SK-N-MC (cell line): Measurements from ENCODE around the gene SEC16B.
"Not testable (repeated sequence)": the region's sequence is repeated elsewhere in the genome, so short reads cannot be mapped to it uniquely, and the experiment has no call there.

Experiments
- DNase-seq: peaks from one replicate; pipeline ENCODE4 v3.0.0-alpha.2; 2011; ENCODE audit warnings: low read depth, low spot score
- H3K27ac ChIP-seq: fragments of 200-600 bp; sonication (generic); 2 replicates; pipeline ENCODE4 v1.5.1; 2016; ENCODE audit warnings: mixed run types
- H3K36me3 ChIP-seq: fragments of 200-600 bp; sonication (generic); 2 replicates; pipeline ENCODE4 v1.6.1; 2017; ENCODE audit warnings: antibody characterized with exemption, low read length, mixed read lengths; ENCODE audit not compliant: insufficient read depth
- H3K4me3 ChIP-seq: fragments of 200-600 bp; sonication (generic); 2 replicates; pipeline ENCODE4 v1.5.1; 2016
- H3K9ac ChIP-seq: fragments of 200-600 bp; sonication (generic); 2 replicates; pipeline ENCODE4 v1.8.0; 2017; ENCODE audit warnings: mixed run types, mixed read lengths; ENCODE audit not compliant: insufficient read length
- H3K9me3 ChIP-seq: fragments of 200-600 bp; sonication (generic); 2 replicates; pipeline ENCODE4 v1.6.1; 2017; ENCODE audit warnings: low read depth, mild to moderate bottlenecking, antibody characterized with exemption, low read length, moderate library complexity, mixed read lengths
- EZH2 ChIP-seq: fragments of 200-600 bp; sonication (generic); IDR thresholded peaks from one replicate; pipeline ENCODE4 v1.6.1; 2017; ENCODE audit warnings: antibody characterized with exemption
- FOXP2 ChIP-seq: optimal IDR thresholded peaks from 2 replicates; pipeline ENCODE3; 2011; ENCODE audit warnings: mild to moderate bottlenecking, moderate library complexity; ENCODE audit not compliant: insufficient read depth; ENCODE audit errors: extremely low read length, control extremely low read depth
- POLR2AphosphoS5 ChIP-seq: IDR thresholded peaks from 2 replicates; pipeline ENCODE4 v1.6.1; 2012; ENCODE audit warnings: mild to moderate bottlenecking, low read depth, low read length, borderline replicate concordance

SEC16B gene

DNA sequence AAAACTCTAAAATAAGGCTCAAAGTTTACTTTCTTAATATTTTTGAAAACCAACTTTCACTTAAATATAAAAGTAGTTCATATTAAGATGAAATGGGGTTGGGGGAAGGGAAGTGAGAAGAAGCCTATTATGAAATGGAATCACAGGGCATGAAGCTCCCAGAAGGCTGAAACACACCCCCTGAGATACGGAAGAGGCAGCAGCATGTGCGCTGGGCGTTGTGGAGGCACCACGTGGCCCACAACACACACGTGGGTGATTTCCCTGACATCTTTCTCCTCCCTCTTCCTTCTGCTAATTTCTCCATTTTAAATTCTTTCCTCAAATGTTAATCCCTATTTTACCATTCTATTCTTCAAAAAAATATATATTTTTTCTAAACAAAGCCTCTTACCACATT lies 35.6 kb upstream of the SEC16B start:
- no peaks in the 10 kb centered on the region for H3K9me3 ChIP-seq
- DNase-seq, result no peak
- no peak overlapping the region for H3K9ac ChIP-seq
- H3K4me3 ChIP-seq, result no peak overlapping the region
- H3K27ac ChIP-seq, result no peak overlapping the region
- no peaks in the 10 kb centered on the region for H3K36me3 ChIP-seq
- TF ChIP-seq POLR2AphosphoS5, result no peak
- TF ChIP-seq FOXP2, result no peak
- TF ChIP-seq EZH2, result no peak

GRCh38 chr1:178004926-178005391 lies 35.1 kb upstream of the SEC16B start:
- H3K27ac ChIP-seq, result no peak overlapping the region
- H3K9ac ChIP-seq, result no peak overlapping the region
- no peaks in the 10 kb centered on the region for H3K9me3 ChIP-seq
- no peak overlapping the region for H3K4me3 ChIP-seq
- H3K36me3 ChIP-seq, result no peaks in the 10 kb centered on the region
- TF ChIP-seq EZH2 (no peak), FOXP2 (no peak), POLR2AphosphoS5 (no peak)
- DNase-seq, result no peak

GRCh38 chr1:177998696-177999631 lies 29.1 kb upstream of the SEC16B start:
- no peaks in the 10 kb centered on the region for H3K36me3 ChIP-seq
- no peak overlapping the region for H3K27ac ChIP-seq
- H3K9ac ChIP-seq, result no peak overlapping the region
- H3K9me3 ChIP-seq, result no peaks in the 10 kb centered on the region
- no peak for DNase-seq
- no peak overlapping the region for H3K4me3 ChIP-seq
- TF ChIP-seq EZH2, result no peak
- TF ChIP-seq POLR2AphosphoS5, result no peak
- no peak for TF ChIP-seq FOXP2

DNA sequence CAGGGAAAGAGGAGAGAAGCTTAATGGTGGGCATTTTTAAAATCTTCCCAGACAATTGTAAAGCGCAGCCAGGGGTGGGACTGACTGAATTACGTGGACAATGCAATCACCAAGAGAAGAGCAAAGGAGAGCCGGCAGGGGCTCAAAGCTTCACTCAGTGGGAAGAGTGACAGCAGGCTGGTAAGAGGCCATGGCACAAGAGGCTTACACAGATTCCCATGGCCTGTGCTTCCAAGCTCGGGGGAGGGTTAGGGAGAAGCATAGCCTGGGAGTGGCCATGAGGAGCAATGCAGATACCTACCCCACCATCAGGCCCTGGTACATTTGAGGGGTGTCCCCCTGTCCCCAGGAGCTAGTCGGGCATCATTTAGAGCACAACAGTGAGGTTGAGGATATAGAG lies 27.1 kb upstream of the SEC16B start:
- Histone ChIP-seq H3K9ac (no peak overlapping the region), H3K9me3 (no peaks in the 10 kb centered on the region), H3K27ac (no peak overlapping the region), H3K36me3 (no peaks in the 10 kb centered on the region), H3K4me3 (no peak overlapping the region)
- no peak for DNase-seq
- TF ChIP-seq POLR2AphosphoS5, result no peak
- TF ChIP-seq EZH2, result no peak
- no peak for TF ChIP-seq FOXP2

- no peaks in the 10 kb centered on the region for H3K9me3 ChIP-seq
- H3K36me3 ChIP-seq, result no peaks in the 10 kb centered on the region
- TF ChIP-seq FOXP2 (no peak), EZH2 (no peak), POLR2AphosphoS5 (no peak)
- no peak for DNase-seq
- no peak overlapping the region for H3K9ac ChIP-seq
- H3K27ac ChIP-seq, result no peak overlapping the region
- no peak overlapping the region for H3K4me3 ChIP-seq
Measured at GRCh38 chr1:177995369-177995768, 25.5 kb upstream of the SEC16B start.

GRCh38 chr1:177986281-177986680 lies 16.4 kb upstream of the SEC16B start:
- not testable (repeated sequence) for H3K27ac ChIP-seq, H3K9ac ChIP-seq, DNase-seq, H3K9me3 ChIP-seq, H3K36me3 ChIP-seq, H3K4me3 ChIP-seq

DNA sequence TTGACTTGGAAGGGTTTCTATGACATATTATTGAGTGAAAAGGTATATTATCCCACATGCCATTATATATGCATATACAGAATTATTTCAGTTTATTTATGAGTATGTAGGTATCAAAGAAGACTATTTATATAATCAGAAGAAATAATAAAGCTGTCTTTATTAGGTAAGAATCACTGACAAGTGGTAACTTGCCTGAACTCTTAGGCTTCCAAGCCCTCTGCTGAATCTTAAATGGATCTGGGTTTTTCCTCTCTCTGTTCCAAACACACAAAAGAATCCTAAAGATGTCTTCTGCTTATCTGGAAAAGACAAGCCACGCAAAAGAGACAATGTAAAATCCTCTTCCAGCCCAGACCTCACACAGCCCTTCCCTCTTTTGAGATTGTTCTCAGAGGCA lies 14.9 kb upstream of the SEC16B start:
- no peak for DNase-seq
- H3K9ac ChIP-seq, result no peak overlapping the region
- no peak overlapping the region for H3K27ac ChIP-seq
- no peaks in the 10 kb centered on the region for H3K36me3 ChIP-seq
- no peak overlapping the region for H3K4me3 ChIP-seq
- H3K9me3 ChIP-seq, result no peaks in the 10 kb centered on the region
- TF ChIP-seq EZH2 (no peak), FOXP2 (no peak), POLR2AphosphoS5 (no peak)

DNA sequence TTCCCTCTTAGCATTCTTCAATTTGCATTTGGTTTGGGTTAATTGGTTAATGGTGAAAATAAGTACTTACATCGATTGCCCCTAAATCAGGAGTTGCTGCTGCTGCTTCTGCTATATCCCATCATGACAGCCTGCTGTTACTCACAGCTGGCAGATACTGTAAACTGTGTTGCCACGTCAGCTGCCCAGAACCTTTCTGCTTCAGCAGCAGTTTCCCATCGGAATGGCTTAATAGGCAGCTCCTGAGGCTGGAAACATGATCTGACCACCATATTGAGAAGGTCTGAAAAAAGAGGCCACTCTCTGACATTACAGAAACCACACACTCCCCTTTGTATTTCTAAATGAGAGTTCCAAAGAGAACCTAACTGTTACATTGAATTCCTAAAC lies 14.3 kb upstream of the SEC16B start:
- Histone ChIP-seq H3K36me3 (no peaks in the 10 kb centered on the region), H3K4me3 (peak overlapping the region; percentile 51), H3K9me3 (no peaks in the 10 kb centered on the region), H3K9ac (no peak overlapping the region), H3K27ac (no peak overlapping the region)
- no peak for DNase-seq
- TF ChIP-seq EZH2 (no peak), FOXP2 (no peak), POLR2AphosphoS5 (peak; percentile 45; the same call in 1 of the 2 replicates)

DNA sequence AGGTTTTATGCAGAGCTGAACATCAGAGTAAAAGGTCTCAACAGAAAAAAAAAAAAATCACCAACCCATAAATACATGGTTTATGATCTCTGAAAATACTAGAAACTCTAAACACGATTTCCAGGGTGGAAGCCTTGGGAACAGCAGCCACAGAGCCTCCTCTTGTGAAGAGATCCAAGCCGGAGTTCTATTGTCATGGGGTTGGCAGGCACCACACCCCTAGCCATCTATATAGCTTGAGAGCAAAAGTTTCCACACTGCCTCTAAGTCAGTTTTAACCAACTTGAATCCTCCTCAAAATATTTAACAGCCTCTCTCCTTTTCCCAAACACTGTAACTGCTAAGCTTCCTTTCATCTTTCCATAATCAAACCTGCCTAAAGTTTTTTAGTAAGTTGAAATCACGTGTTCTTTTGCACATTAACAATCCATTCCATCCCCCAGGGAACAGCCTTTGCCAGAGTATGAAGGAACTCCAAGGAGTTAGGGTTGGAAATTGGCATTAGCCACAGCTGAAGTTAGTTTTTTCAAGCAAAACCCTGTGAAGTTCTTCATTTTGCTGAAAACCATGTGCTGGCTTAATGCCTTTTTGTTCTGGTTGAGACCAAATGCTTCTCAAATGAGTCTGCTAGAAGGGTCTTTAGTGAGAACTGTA lies 13.8 kb upstream of the SEC16B start:
- Histone ChIP-seq H3K9ac (no peak overlapping the region), H3K9me3 (no peaks in the 10 kb centered on the region), H3K36me3 (no peaks in the 10 kb centered on the region), H3K27ac (no peak overlapping the region), H3K4me3 (peak overlapping the region; percentile 51)
- TF ChIP-seq FOXP2 (no peak), POLR2AphosphoS5 (no peak), EZH2 (no peak)
- DNase-seq, result no peak
